GM23248 (cell line): ENCODE results near the gene ZNF408. TPM values are rescaled to one million over a fixed set of nuclear protein-coding genes. Genes with fewer than 3 reads are reported as not detected.
"Not testable (repeated sequence)": the region's sequence is repeated elsewhere in the genome, so short reads cannot be mapped to it uniquely, and the experiment has no call there.

Experiments
- DNase-seq: peaks from one replicate; pipeline ENCODE4 v3.0.0-alpha.2; 2015
- H2AFZ ChIP-seq: fragments of 200-600 bp; sonication (generic); 2 replicates; pipeline ENCODE4 v1.6.1; 2016; ENCODE audit warnings: antibody characterized with exemption
- H3F3A ChIP-seq: fragments of 200-600 bp; sonication (generic); 2 replicates; pipeline ENCODE4 v1.6.1; 2016; ENCODE audit warnings: mild to moderate bottlenecking, antibody characterized with exemption, mixed run types; ENCODE audit not compliant: insufficient read depth
- H3K27ac ChIP-seq: fragments of 200-600 bp; sonication (generic); 2 replicates; pipeline ENCODE4 v1.5.1; 2016; ENCODE audit warnings: mild to moderate bottlenecking
- H3K27me3 ChIP-seq: fragments of 200-600 bp; sonication (generic); replicated peaks from 2 replicates; pipeline ENCODE4 v1.6.1; 2016; ENCODE audit warnings: mild to moderate bottlenecking; ENCODE audit not compliant: insufficient read depth
- H3K36me3 ChIP-seq: fragments of 200-600 bp; sonication (generic); 2 replicates; pipeline ENCODE4 v1.6.1; 2016; ENCODE audit warnings: low read depth, mild to moderate bottlenecking
- H3K4me1 ChIP-seq: fragments of 200-600 bp; sonication (generic); 2 replicates; pipeline ENCODE4 v1.6.1; 2016; ENCODE audit warnings: mild to moderate bottlenecking; ENCODE audit not compliant: insufficient read depth
- H3K4me2 ChIP-seq: fragments of 200-600 bp; sonication (generic); one replicate; pipeline ENCODE4 v1.6.1; 2016; ENCODE audit warnings: mild to moderate bottlenecking; ENCODE audit not compliant: unreplicated experiment
- H3K4me3 ChIP-seq: fragments of 200-600 bp; sonication (generic); 2 replicates; pipeline ENCODE4 v1.5.1; 2016; ENCODE audit warnings: mild to moderate bottlenecking
- H3K79me2 ChIP-seq: fragments of 200-600 bp; sonication (generic); 2 replicates; pipeline ENCODE4 v1.6.1; 2016; ENCODE audit warnings: mild to moderate bottlenecking; ENCODE audit not compliant: insufficient read depth
- H3K9ac ChIP-seq: fragments of 200-600 bp; sonication (generic); 2 replicates; pipeline ENCODE4 v1.6.1; 2016; ENCODE audit warnings: mild to moderate bottlenecking
- H3K9me2 ChIP-seq: fragments of 200-600 bp; sonication (generic); 2 replicates; pipeline ENCODE4 v1.6.1; 2016; ENCODE audit warnings: mixed run types, mild to moderate bottlenecking, moderate library complexity; ENCODE audit not compliant: insufficient read depth
- H3K9me3 ChIP-seq: fragments of 200-600 bp; sonication (generic); one replicate; pipeline ENCODE4 v1.6.1; 2017; ENCODE audit warnings: low read depth
- H4K20me1 ChIP-seq: fragments of 200-600 bp; sonication (generic); 2 replicates; pipeline ENCODE4 v1.6.0; 2016; ENCODE audit not compliant: insufficient read depth
- EZH2 ChIP-seq: fragments of 200-600 bp; sonication (generic); IDR thresholded peaks from 2 replicates; pipeline ENCODE4 v1.6.1; 2018; ENCODE audit warnings: antibody characterized with exemption, mild to moderate bottlenecking; ENCODE audit not compliant: insufficient read depth, poor library complexity, severe bottlenecking
- EZH2phosphoT487 ChIP-seq: fragments of 200-600 bp; sonication (generic); IDR thresholded peaks from 2 replicates; pipeline ENCODE4 v1.6.1; 2018; ENCODE audit warnings: antibody characterized with exemption, moderate library complexity, mild to moderate bottlenecking, low read depth; ENCODE audit not compliant: insufficient read depth
- WGBS, 2 experiments: methylation state at CpG; one replicate each; pipeline ENCODE4 v1.1.6; 2015 to 2017; ENCODE audit warnings: low lambda C conversion rate in 2 of 2, low coverage in 1 of 2; ENCODE audit errors: missing lambda C conversion rate in 2 of 2; 5-methylcytosine and 5-hydroxymethylcytosine counted together
- in situ Hi-C: fragments of 300-500 bp; cut with MboI; formaldehyde crosslinking; loops from 2 replicates; pipeline ENCODE4 v1.15.0; 2020
- polyA plus RNA-seq: library from polyadenylated mRNA; unstranded; fragments of >200 nt; fragmentation: Nextera tagmentation; extraction: Ambion mirVana; gene quantifications from 2 replicates; pipeline ENCODE4 v1.2.1, GENCODE V29; 2016
- total RNA-seq: library from RNA; depleted of rRNA; stranded (reverse); fragments of >200 nt; shearing (Covaris generic); gene quantifications from 2 replicates; pipeline ENCODE4 v1.2.3, GENCODE V29; 2014

ZNF408 gene
- total and polyA plus RNA-seq, 2 experiments from 2014 or later: 9.6 to 9.9 TPM

DNA sequence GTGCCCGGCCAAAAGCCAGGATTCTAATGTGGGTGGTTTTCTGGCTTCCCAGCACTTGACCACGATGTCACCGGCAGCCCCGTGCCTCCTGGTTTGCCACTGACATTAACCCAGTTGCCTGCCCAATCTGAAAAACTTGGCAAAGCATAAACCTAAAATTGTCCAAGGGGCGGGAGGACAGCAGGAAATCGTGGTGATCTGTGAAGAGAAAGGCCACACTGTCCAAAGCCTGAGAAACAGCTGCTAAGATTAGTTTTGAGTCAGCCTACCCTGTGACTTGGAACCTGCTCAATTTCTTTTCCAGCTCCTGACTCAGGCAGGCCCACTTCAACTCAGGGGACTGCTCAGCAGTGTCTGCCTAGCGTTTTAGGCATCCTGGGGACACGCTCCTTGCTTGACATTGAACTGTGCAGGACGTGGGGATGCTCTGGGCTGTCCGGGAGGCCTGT, 10.0 kb downstream of the ZNF408 start:
- Histone ChIP-seq H3F3A (peaks cover 33% of the 10 kb centered on the region), H3K27me3 (no peaks in the 10 kb centered on the region), H3K9ac (peak overlapping the region; percentile 82), H3K4me1 (peaks cover 25% of the 10 kb centered on the region), H2AFZ (peak overlapping the region; percentile 76), H3K27ac (peak overlapping the region; percentile 98), H3K4me2 (peak overlapping the region; percentile 50), H3K9me3 (no peaks in the 10 kb centered on the region), H3K4me3 (no peak overlapping the region), H3K36me3 (peaks cover 8% of the 10 kb centered on the region; the same call in 1 of the 2 replicates), H4K20me1 (no peaks in the 10 kb centered on the region), H3K79me2 (peaks cover 8% of the 10 kb centered on the region; the same call in 1 of the 2 replicates), H3K9me2 (no peaks in the 10 kb centered on the region)
- 3% methylated on average over 10 of the region's 10 CpGs for WGBS, 2 experiments
- in situ Hi-C loops: no loop called here
- TF ChIP-seq EZH2 (no peak), EZH2phosphoT487 (no peak)
- DNase-seq: peak; percentile 98

DNA sequence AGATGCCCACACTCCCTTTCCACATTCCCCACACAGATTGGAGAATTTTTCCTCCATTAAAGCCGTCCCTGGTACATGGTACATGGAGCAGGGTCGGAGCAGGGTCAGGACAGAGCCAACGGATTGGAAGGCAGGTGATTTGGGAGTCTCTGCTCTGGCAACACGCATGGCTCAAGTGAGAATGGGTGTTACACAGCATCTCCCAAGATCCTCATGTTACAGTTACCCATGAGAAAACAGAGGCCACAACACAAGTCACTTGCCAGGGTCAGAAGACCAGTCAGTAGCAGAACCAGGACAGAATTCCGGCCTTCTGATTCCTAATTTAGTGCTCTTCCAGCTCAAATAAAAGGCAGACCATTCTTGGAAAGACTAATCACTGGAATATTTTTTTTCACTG, 10.5 kb downstream of the ZNF408 start:
- no peaks in the 10 kb centered on the region for H3K27me3 ChIP-seq
- peak overlapping the region; percentile 98 for H3K27ac ChIP-seq
- H4K20me1 ChIP-seq: no peaks in the 10 kb centered on the region
- TF ChIP-seq EZH2 (no peak), EZH2phosphoT487 (no peak)
- in situ Hi-C loops: no loop called here
- H3K9me3 ChIP-seq: no peaks in the 10 kb centered on the region
- peak overlapping the region; percentile 76 for H2AFZ ChIP-seq
- H3K4me2 ChIP-seq: peak overlapping the region; percentile 22
- DNase-seq: peak; percentile 46
- H3K9ac ChIP-seq: peak overlapping the region; percentile 82
- WGBS, 2 experiments: 22 to 28% methylated on average over 5 of the region's 5 CpGs
- no peaks in the 10 kb centered on the region for H3K9me2 ChIP-seq
- H3K79me2 ChIP-seq: 0 out of 2 replicates have a peak, but pooled peaks cover 4% of the 10 kb centered on the region
- H3K4me1 ChIP-seq: peaks cover 25% of the 10 kb centered on the region
- peaks cover 33% of the 10 kb centered on the region for H3F3A ChIP-seq
- no peak overlapping the region for H3K4me3 ChIP-seq
- 0 out of 2 replicates have a peak, but pooled peaks cover 3% of the 10 kb centered on the region for H3K36me3 ChIP-seq

DNA sequence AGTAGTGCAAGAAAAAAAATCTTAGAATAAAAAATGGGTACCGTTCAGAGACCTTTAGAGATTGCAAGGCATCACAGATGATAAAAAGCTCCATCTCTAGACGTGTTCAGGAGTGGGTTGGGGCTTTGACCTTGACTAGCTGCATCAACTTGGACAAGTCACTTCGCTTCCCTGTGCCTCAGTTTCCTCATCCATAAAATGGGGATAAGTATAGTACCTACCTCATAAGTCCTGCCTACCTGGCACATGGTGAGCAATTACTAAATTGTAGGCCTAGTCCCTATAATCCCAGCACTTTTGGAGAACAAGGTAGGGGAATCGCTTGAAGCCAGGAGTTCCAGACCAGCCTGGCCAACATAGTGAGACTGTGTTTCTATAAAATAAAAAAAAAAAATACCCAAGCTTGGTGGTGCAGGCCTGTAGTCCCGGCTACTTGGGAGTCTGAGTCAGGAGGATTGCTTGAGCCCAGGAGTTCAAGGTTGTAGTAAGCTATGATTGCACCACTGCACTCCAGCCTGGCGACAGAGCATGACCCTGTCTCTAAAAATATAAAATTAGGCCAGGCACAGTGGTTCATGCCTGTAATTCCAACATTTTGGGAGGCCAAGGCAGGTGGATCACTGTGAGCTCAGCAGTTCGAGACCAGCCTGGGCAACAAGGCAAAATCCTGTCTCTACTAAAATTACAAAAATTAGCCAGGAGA, 12.2 kb downstream of the ZNF408 start:
- Histone ChIP-seq H3K9ac (no peak overlapping the region), H3K36me3 (no peaks in the 10 kb centered on the region), H2AFZ (no peak overlapping the region), H3K27ac (no peak overlapping the region), H3K79me2 (no peaks in the 10 kb centered on the region), H3F3A (peaks cover 33% of the 10 kb centered on the region), H3K4me1 (peaks cover 25% of the 10 kb centered on the region), H3K4me3 (no peak overlapping the region), H4K20me1 (no peaks in the 10 kb centered on the region), H3K4me2 (no peak overlapping the region), H3K9me2 (no peaks in the 10 kb centered on the region), H3K27me3 (no peaks in the 10 kb centered on the region), H3K9me3 (no peaks in the 10 kb centered on the region)
- WGBS, 2 experiments: 84 to 85% methylated on average over 7 of the region's 7 CpGs
- DNase-seq: no peak
- in situ Hi-C loops: no loop called here
- TF ChIP-seq EZH2phosphoT487 (no peak), EZH2 (no peak)

DNA sequence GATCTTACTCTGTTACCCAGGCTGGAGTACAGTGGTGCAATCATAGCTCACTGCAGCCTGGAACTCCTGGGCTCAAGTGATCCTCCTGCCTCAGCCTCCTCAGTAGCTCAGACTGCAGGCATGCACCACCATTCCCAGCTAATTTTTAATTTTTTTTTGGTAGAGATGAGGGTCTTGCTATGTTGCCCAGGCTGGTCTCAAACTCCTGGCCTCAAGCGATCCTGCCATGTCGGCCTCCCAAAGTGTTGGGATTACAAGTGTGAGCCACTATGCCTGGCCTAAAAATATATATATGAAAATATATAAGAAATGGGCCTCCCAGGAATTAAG, 17.0 kb downstream of the ZNF408 start:
- H3K9me2 ChIP-seq, in situ Hi-C loops, H2AFZ ChIP-seq, H3K36me3 ChIP-seq, H3K27me3 ChIP-seq, H3K9ac ChIP-seq, H3K79me2 ChIP-seq, H3K9me3 ChIP-seq, H3K4me2 ChIP-seq, DNase-seq, H3F3A ChIP-seq, H3K4me3 ChIP-seq, H4K20me1 ChIP-seq, H3K27ac ChIP-seq: not testable (repeated sequence)
- WGBS, 2 experiments: 76 to 98% methylated on average over 2 of the region's 2 CpGs
- H3K4me1 ChIP-seq: peaks cover 14% of the 10 kb centered on the region
